ENCODE data around the gene NECTIN1.

NECTIN1 gene

GRCh38 chr11:119728651-119729580, at the start of gene NECTIN1:
TSS of gene NECTIN1 (minus strand) at chr11:119729200. CDS start at chr11:119728553, 647 bp downstream.
- DNase-seq: peak; percentile 86 to 95 (median 90)

- DNase-seq: no peak
Measured at GRCh38 chr11:119778391-119779194, 49.6 kb upstream of the NECTIN1 start.

- DNase-seq: no peak
Measured at GRCh38 chr11:119777940-119778339, 48.9 kb upstream of the NECTIN1 start.

- DNase-seq: no peak
Measured at GRCh38 chr11:119776651-119777050, 47.7 kb upstream of the NECTIN1 start.

GRCh38 chr11:119776031-119776636, 47.1 kb upstream of the NECTIN1 start:
- DNase-seq: no peak

- peak in 2 of 3 donors; percentile 42 to 64 for DNase-seq
Measured at GRCh38 chr11:119774172-119774763, 45.3 kb upstream of the NECTIN1 start.

- DNase-seq: no peak
Measured at GRCh38 chr11:119772641-119773415, 43.8 kb upstream of the NECTIN1 start.

- no peak for DNase-seq
Measured at GRCh38 chr11:119772076-119772475, 43.1 kb upstream of the NECTIN1 start.

- no peak for DNase-seq
Measured at GRCh38 chr11:119771172-119771770, 42.3 kb upstream of the NECTIN1 start.

- no peak for DNase-seq
Measured at GRCh38 chr11:119765628-119766027, 36.6 kb upstream of the NECTIN1 start.

GRCh38 chr11:119764108-119764868, 35.3 kb upstream of the NECTIN1 start:
- no peak for DNase-seq

GRCh38 chr11:119763071-119763728, 34.2 kb upstream of the NECTIN1 start:
- no peak for DNase-seq

- DNase-seq: no peak
Measured at GRCh38 chr11:119759747-119760412, 30.9 kb upstream of the NECTIN1 start.

- peak in 2 of 3 donors; percentile 20 to 26 for DNase-seq
Measured at GRCh38 chr11:119759324-119759723, 30.3 kb upstream of the NECTIN1 start.

GRCh38 chr11:119758291-119758690, 29.3 kb upstream of the NECTIN1 start:
- no peak for DNase-seq

- no peak for DNase-seq
Measured at GRCh38 chr11:119757378-119757777, 28.4 kb upstream of the NECTIN1 start.

- DNase-seq: no peak
Measured at GRCh38 chr11:119756169-119756865, 27.3 kb upstream of the NECTIN1 start.

- no peak for DNase-seq
Measured at GRCh38 chr11:119755356-119756071, 26.5 kb upstream of the NECTIN1 start.

All from suppressor macrophage treated with lipopolysaccharide for 1 hour (primary cell).